ENCODE measurements around the gene GPR139. TPM values are rescaled to one million over a fixed set of nuclear protein-coding genes. Genes with fewer than 3 reads are reported as not detected.

GPR139 gene
- total and polyA plus RNA-seq, 7 experiments from 2014 or later = not detected

DNA sequence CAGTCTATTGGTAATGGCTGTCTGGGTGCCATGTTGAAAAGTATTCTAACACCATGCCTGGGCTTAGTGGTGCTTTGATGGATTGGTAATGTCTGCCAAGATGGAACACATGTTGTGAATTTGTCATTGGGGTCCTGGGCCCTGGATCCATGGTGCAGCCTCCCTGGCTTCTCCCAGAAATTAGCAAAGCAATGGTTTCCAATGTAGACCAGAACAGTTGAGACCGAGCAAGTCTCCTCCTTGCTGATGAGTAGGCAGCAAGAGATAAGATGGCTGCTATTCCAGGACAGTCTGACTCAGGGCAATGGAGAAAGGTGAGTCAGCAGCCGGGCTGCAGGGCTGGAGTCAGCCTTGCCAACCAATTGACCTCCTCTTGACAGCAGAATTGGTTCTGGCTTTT is 30.8 kb downstream of the GPR139 start:
- Mint-ChIP-seq H3K4me3 (no peak overlapping the region), H3K27me3 (peaks cover 0 to 13% (median 6%) of the 10 kb centered on the region in 5 donors), H3K4me1 (no peaks in the 10 kb centered on the region), H3K27ac (no peak overlapping the region), H3K36me3 (peaks cover 0 to 3% (median 0%) of the 10 kb centered on the region in 5 donors), H3K9me3 (peaks cover 0 to 16% (median 2%) of the 10 kb centered on the region in 11 donors)
- H3K4me3 ChIP-seq (ENCODE audit: low read length) = no peak overlapping the region
- no peaks in the 10 kb centered on the region for H3K4me1 ChIP-seq (ENCODE audit: control insufficient read depth in 2 of 2, insufficient read depth in 2 of 2, low read length in 2 of 2)
- no peaks in the 10 kb centered on the region for H3K9me3 ChIP-seq (ENCODE audit: control insufficient read depth in 2 of 3, low read length in 3 of 3)
- CTCF ChIA-PET = no interaction called here
- no peak for ATAC-seq
- intact Hi-C loops (cut with micrococcal nuclease) = no loop called here
- no peaks in the 10 kb centered on the region for H3K36me3 ChIP-seq (ENCODE audit: control insufficient read depth in 2 of 3, insufficient read depth in 3 of 3, low read length in 3 of 3)
- DNase-seq = no peak
- H3K27ac ChIP-seq (ENCODE audit: low read depth, low read length) = no peak overlapping the region
- POLR2A ChIA-PET = no interaction called here
- no peaks in the 10 kb centered on the region for H3K27me3 ChIP-seq (ENCODE audit: control insufficient read depth in 2 of 2, insufficient read depth in 2 of 2, low read length in 2 of 2)

DNA sequence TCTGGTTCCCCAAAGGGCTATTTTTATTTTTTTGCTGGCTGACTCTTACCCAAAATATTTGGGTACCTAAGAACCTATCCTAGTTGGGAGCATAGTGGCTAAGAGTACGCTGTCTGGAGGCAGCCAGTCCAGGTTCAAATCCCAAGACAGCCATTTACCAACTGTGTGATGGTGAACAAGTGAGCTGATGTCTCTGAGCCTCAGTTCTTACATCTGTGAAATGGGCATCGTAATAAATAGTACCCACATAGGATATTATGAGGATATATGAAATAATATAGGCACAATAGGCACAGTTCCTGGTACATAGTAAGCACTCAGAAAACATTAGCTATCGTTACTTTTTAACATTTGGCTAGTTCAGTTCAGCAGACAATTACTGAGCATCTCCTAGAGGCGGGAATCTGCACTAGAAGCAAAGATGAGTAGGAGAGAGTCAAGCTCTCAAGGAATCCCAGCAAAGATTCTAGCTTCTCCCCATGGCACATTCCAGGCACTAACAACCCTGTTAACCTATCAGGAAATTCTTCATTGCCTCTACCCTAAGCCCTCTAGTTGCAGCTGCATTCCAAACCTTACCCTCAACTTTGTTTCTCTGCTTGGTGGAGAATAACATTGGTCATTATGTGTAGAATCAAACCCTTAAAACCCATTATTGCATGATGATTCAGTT is 31.6 kb downstream of the GPR139 start:
- peaks cover 0 to 13% (median 6%) of the 10 kb centered on the region in 5 donors for H3K27me3 Mint-ChIP-seq
- peaks cover 0 to 3% (median 0%) of the 10 kb centered on the region in 5 donors for H3K36me3 Mint-ChIP-seq
- intact Hi-C loops (cut with micrococcal nuclease) = no loop called here
- no peak for DNase-seq
- no peaks in the 10 kb centered on the region for H3K9me3 ChIP-seq (ENCODE audit: control insufficient read depth in 2 of 3, low read length in 3 of 3)
- no peaks in the 10 kb centered on the region for H3K4me1 Mint-ChIP-seq
- POLR2A ChIA-PET = no interaction called here
- H3K27me3 ChIP-seq (ENCODE audit: control insufficient read depth in 2 of 2, insufficient read depth in 2 of 2, low read length in 2 of 2) = no peaks in the 10 kb centered on the region
- H3K27ac Mint-ChIP-seq = no peak overlapping the region
- no peak for ATAC-seq
- peaks cover 0 to 16% (median 2%) of the 10 kb centered on the region in 11 donors for H3K9me3 Mint-ChIP-seq
- H3K4me1 ChIP-seq (ENCODE audit: control insufficient read depth in 2 of 2, insufficient read depth in 2 of 2, low read length in 2 of 2) = no peaks in the 10 kb centered on the region
- H3K36me3 ChIP-seq (ENCODE audit: control insufficient read depth in 2 of 3, insufficient read depth in 3 of 3, low read length in 3 of 3) = no peaks in the 10 kb centered on the region
- no peak overlapping the region for H3K4me3 Mint-ChIP-seq
- H3K4me3 ChIP-seq (ENCODE audit: low read length) = no peak overlapping the region
- H3K27ac ChIP-seq (ENCODE audit: low read depth, low read length) = no peak overlapping the region
- CTCF ChIA-PET = no interaction called here

DNA sequence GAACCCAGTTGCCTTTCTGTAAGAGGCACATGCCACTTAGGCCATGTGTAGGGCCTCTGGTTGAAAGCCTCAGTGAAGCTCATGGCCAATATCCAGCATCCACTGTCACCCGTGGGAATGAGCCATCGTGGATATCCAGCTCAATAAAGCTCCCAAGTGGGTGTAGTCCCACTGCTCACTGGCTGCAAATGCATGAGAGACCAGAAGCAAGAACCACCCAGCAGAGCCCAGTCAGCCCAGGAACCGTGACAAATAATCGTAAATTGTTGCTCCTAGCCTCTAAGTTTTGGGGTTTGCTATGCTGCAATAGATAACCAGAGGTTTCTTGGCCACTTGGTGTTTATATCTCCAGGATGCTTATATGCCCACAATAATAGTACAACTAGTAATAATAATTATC is 33.7 kb downstream of the GPR139 start:
- intact Hi-C loops (cut with micrococcal nuclease) = no loop called here
- H3K4me3 Mint-ChIP-seq = no peak overlapping the region
- H3K27me3 Mint-ChIP-seq = peaks cover 0 to 13% (median 6%) of the 10 kb centered on the region in 5 donors
- ChIA-PET POLR2A (no interaction called here), CTCF (no interaction called here)
- ATAC-seq (no peak), DNase-seq (no peak)
- Histone ChIP-seq H3K27me3 (ENCODE audit: control insufficient read depth in 2 of 2, insufficient read depth in 2 of 2, low read length in 2 of 2) (no peaks in the 10 kb centered on the region), H3K9me3 (ENCODE audit: control insufficient read depth in 2 of 3, low read length in 3 of 3) (no peaks in the 10 kb centered on the region), H3K27ac (ENCODE audit: low read depth, low read length) (no peak overlapping the region), H3K4me3 (ENCODE audit: low read length) (no peak overlapping the region), H3K36me3 (ENCODE audit: control insufficient read depth in 2 of 3, insufficient read depth in 3 of 3, low read length in 3 of 3) (no peaks in the 10 kb centered on the region), H3K4me1 (ENCODE audit: control insufficient read depth in 2 of 2, insufficient read depth in 2 of 2, low read length in 2 of 2) (no peaks in the 10 kb centered on the region)
- peaks cover 0 to 15% (median 2%) of the 10 kb centered on the region in 11 donors for H3K9me3 Mint-ChIP-seq
- H3K36me3 Mint-ChIP-seq = peaks cover 0 to 3% (median 0%) of the 10 kb centered on the region in 5 donors
- no peak overlapping the region for H3K27ac Mint-ChIP-seq
- H3K4me1 Mint-ChIP-seq = no peaks in the 10 kb centered on the region

DNA sequence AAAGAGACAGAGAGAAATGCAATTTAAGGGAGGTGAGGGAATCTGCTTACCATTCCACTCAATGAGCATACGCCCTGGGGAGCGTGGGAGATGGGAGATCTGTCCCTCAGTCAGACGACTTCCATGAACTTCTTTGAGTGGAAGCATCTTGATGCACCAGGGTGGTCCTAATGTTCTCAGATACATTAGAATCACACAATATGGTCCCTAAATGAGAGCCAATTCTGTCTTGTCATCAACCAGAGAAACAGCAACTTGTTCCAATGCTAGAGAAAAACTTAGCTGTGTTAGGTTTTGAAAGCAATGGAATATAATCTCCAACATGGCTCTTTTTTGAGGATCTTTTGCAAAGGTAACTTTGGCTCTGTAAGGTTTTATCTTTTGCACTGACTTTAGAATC is 44.1 kb downstream of the GPR139 start:
- Histone ChIP-seq H3K9me3 (ENCODE audit: control insufficient read depth in 2 of 3, low read length in 3 of 3) (no peaks in the 10 kb centered on the region), H3K36me3 (ENCODE audit: control insufficient read depth in 2 of 3, insufficient read depth in 3 of 3, low read length in 3 of 3) (no peaks in the 10 kb centered on the region), H3K27ac (ENCODE audit: low read depth, low read length) (no peak overlapping the region), H3K4me1 (ENCODE audit: control insufficient read depth in 2 of 2, insufficient read depth in 2 of 2, low read length in 2 of 2) (no peaks in the 10 kb centered on the region), H3K4me3 (ENCODE audit: low read length) (no peak overlapping the region), H3K27me3 (ENCODE audit: control insufficient read depth in 2 of 2, insufficient read depth in 2 of 2, low read length in 2 of 2) (no peaks in the 10 kb centered on the region)
- POLR2A ChIA-PET = no interaction called here
- Mint-ChIP-seq H3K4me1 (no peaks in the 10 kb centered on the region), H3K27me3 (peaks cover 0 to 22% (median 15%) of the 10 kb centered on the region in 5 donors), H3K27ac (no peak overlapping the region), H3K36me3 (peaks cover 0 to 5% (median 0%) of the 10 kb centered on the region in 5 donors), H3K4me3 (no peak overlapping the region), H3K9me3 (peaks cover 0 to 12% (median 10%) of the 10 kb centered on the region in 11 donors)
- CTCF ChIA-PET = no interaction called here
- intact Hi-C loops (cut with micrococcal nuclease) = no loop called here
- DNase-seq = no peak
- ATAC-seq = no peak

DNA sequence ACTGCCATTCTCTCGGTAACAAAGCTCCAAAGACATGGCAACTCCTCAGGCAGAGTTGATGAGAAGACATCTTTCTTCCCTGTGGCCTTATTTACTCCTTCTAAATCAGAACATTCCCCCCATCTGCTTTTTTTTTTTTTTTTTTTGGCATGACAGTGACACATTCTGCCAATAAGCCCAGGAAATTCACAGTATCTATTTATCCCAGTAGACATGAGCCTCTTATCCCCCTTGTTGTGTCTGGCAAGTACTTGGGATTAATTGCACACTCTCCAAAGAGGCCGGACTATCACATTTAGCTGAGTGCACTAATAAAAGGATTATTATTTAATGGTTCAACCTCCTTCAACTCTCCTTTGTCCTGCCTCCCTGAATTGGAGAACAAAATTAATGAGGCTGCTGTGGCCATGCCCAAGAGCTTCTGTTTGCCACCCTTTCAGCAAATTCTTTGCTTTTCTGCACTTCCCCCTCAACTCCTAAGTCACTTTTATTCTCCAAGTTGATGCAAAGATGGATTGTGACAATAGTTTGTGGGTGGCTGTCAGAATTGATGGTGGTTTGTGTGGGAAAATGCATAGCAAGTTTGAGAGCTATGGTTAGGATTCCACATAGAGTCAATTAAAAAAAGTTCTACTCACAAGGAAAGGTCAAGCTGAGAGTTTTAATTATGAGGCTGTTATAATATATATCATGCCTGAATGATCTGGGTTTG is 47.2 kb downstream of the GPR139 start:
- ChIA-PET POLR2A (no interaction called here), CTCF (no interaction called here)
- Mint-ChIP-seq H3K27me3 (peaks cover 0 to 13% (median 4%) of the 10 kb centered on the region in 5 donors), H3K27ac (no peak overlapping the region), H3K4me1 (peaks cover 0 to 1% (median 0%) of the 10 kb centered on the region in 7 donors), H3K36me3 (peaks cover 0 to 6% (median 0%) of the 10 kb centered on the region in 5 donors), H3K4me3 (no peak overlapping the region), H3K9me3 (peaks cover 0 to 16% (median 8%) of the 10 kb centered on the region in 11 donors)
- H3K9me3 ChIP-seq (ENCODE audit: control insufficient read depth in 2 of 3, low read length in 3 of 3) = no peaks in the 10 kb centered on the region
- ATAC-seq (no peak), DNase-seq (no peak)
- no peak overlapping the region for H3K4me3 ChIP-seq (ENCODE audit: low read length)
- H3K4me1 ChIP-seq (ENCODE audit: control insufficient read depth in 2 of 2, insufficient read depth in 2 of 2, low read length in 2 of 2) = no peaks in the 10 kb centered on the region
- no peaks in the 10 kb centered on the region for H3K27me3 ChIP-seq (ENCODE audit: control insufficient read depth in 2 of 2, insufficient read depth in 2 of 2, low read length in 2 of 2)
- no peaks in the 10 kb centered on the region for H3K36me3 ChIP-seq (ENCODE audit: control insufficient read depth in 2 of 3, insufficient read depth in 3 of 3, low read length in 3 of 3)
- intact Hi-C loops (cut with micrococcal nuclease) = no loop called here
- no peak overlapping the region for H3K27ac ChIP-seq (ENCODE audit: low read depth, low read length)

DNA sequence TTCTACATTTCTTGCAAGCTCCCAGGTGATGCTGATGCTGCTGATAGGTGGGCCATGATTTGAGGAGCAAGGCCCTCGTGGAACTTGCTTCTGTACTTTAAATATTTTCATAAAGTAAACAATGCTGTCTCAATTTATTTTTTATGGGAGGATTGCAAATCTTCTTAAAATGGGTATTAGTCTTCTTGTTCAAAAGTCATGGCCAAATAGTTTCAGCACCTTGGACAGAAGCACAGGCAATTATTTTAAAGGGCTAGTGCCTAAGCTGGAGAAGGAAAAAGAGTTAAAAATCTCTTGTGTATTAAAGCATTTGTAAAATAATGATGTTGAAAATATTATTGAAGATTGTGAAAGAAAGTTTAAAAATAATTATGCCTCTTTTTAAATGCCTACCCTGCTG is 50.5 kb downstream of the GPR139 start:
- Mint-ChIP-seq H3K27ac (no peak overlapping the region), H3K27me3 (peaks cover 0 to 5% (median 0%) of the 10 kb centered on the region in 5 donors), H3K36me3 (peaks cover 0 to 6% (median 0%) of the 10 kb centered on the region in 5 donors), H3K4me3 (no peak overlapping the region), H3K4me1 (peaks cover 0 to 1% (median 0%) of the 10 kb centered on the region in 7 donors), H3K9me3 (peaks cover 2 to 16% (median 8%) of the 10 kb centered on the region in 11 donors)
- no peaks in the 10 kb centered on the region for H3K27me3 ChIP-seq (ENCODE audit: control insufficient read depth in 2 of 2, insufficient read depth in 2 of 2, low read length in 2 of 2)
- DNase-seq (no peak), ATAC-seq (no peak)
- H3K27ac ChIP-seq (ENCODE audit: low read depth, low read length) = no peak overlapping the region
- H3K9me3 ChIP-seq (ENCODE audit: control insufficient read depth in 2 of 3, low read length in 3 of 3) = no peaks in the 10 kb centered on the region
- H3K4me3 ChIP-seq (ENCODE audit: low read length) = no peak overlapping the region
- ChIA-PET POLR2A (no interaction called here), CTCF (interaction anchor here (0.6 kb wide), 1 partner anchor 197 kb away, joined by 3 read pairs; no protein-coding TSS in a partner anchor)
- no peaks in the 10 kb centered on the region for H3K36me3 ChIP-seq (ENCODE audit: control insufficient read depth in 2 of 3, insufficient read depth in 3 of 3, low read length in 3 of 3)
- intact Hi-C loops (cut with micrococcal nuclease) = no loop called here
- H3K4me1 ChIP-seq (ENCODE audit: control insufficient read depth in 2 of 2, insufficient read depth in 2 of 2, low read length in 2 of 2) = no peaks in the 10 kb centered on the region

All from naive thymus-derived CD4-positive, alpha-beta T cell (primary cell).